Osteoblast (primary cell): ENCODE measurements around the gene MBD2. TPM values are rescaled to one million over a fixed set of nuclear protein-coding genes. Genes with fewer than 3 reads are reported as not detected.
"Not testable (repeated sequence)": the region's sequence is repeated elsewhere in the genome, so short reads cannot be mapped to it uniquely, and the experiment has no call there.

Experiments
- DNase-seq: peaks from one replicate; pipeline ENCODE4 v3.0.0; 2011; ENCODE audit warnings: low spot score, mixed read lengths; ENCODE audit not compliant: insufficient read length; ENCODE audit errors: missing footprints
- H2AFZ ChIP-seq: 2 replicates; pipeline ENCODE4 v1.6.0; 2011; ENCODE audit warnings: mild to moderate bottlenecking, low read length
- H3K27ac ChIP-seq: 2 replicates; pipeline ENCODE4 v1.5.1; 2011; ENCODE audit warnings: mild to moderate bottlenecking, low read depth, low read length, moderate library complexity
- H3K27me3 ChIP-seq: 2 replicates; pipeline ENCODE4 v1.6.0; 2012; ENCODE audit warnings: mild to moderate bottlenecking, control low read depth, inconsistent platforms, low read length, moderate library complexity; ENCODE audit not compliant: insufficient read depth
- H3K36me3 ChIP-seq: 2 replicates; pipeline ENCODE4 v1.5.1; 2011; ENCODE audit warnings: mild to moderate bottlenecking, low read length, control low read depth, moderate library complexity; ENCODE audit not compliant: insufficient read depth
- H3K4me1 ChIP-seq: 2 replicates; pipeline ENCODE4 v1.5.1; 2011; ENCODE audit warnings: mild to moderate bottlenecking, low read length, control low read depth, moderate library complexity; ENCODE audit not compliant: insufficient read depth
- H3K4me2 ChIP-seq: 2 replicates; pipeline ENCODE4 v1.6.0; 2011; ENCODE audit warnings: mild to moderate bottlenecking, low read length; ENCODE audit not compliant: insufficient read depth
- H3K4me3 ChIP-seq: fragments of 200-600 bp; sonication (generic); 3 replicates; pipeline ENCODE4 v1.5.1; 2012; ENCODE audit warnings: mild to moderate bottlenecking, low read length, inconsistent platforms; ENCODE audit not compliant: insufficient read depth
- H3K79me2 ChIP-seq: 2 replicates; pipeline ENCODE4 v1.6.0; 2012; ENCODE audit warnings: mild to moderate bottlenecking, low read length, control low read depth, inconsistent platforms; ENCODE audit not compliant: insufficient read depth
- H3K9me3 ChIP-seq: 2 replicates; pipeline ENCODE4 v1.5.1; 2011; ENCODE audit warnings: low read depth, low read length, control low read depth
- H4K20me1 ChIP-seq: 2 replicates; pipeline ENCODE4 v1.6.0; 2012; ENCODE audit warnings: mild to moderate bottlenecking, low read length, control low read depth; ENCODE audit not compliant: insufficient read depth
- total RNA-seq: library from RNA; depleted of rRNA; stranded (reverse); fragments of >200 nt; gene quantifications from 2 replicates; pipeline ENCODE4 v1.2.3, GENCODE V29; 2012
- TF ChIP-seq, protein P1 (sequence below): IDR thresholded peaks from 2 replicates; pipeline ENCODE4 v1.5.1; 2011; ENCODE audit warnings: mild to moderate bottlenecking, low read depth, low read length, moderate library complexity; ENCODE audit errors: extremely low read depth

Gene MBD2
- total RNA-seq, 1 donor, result 23.9 TPM

- H3K27ac ChIP-seq, result peak overlapping the region; percentile 78
- H2AFZ ChIP-seq, result no peak overlapping the region
- peak overlapping the region; percentile 76 for H3K4me2 ChIP-seq
- H3K9me3 ChIP-seq, result no peaks in the 10 kb centered on the region
- TF ChIP-seq, protein P1, sequence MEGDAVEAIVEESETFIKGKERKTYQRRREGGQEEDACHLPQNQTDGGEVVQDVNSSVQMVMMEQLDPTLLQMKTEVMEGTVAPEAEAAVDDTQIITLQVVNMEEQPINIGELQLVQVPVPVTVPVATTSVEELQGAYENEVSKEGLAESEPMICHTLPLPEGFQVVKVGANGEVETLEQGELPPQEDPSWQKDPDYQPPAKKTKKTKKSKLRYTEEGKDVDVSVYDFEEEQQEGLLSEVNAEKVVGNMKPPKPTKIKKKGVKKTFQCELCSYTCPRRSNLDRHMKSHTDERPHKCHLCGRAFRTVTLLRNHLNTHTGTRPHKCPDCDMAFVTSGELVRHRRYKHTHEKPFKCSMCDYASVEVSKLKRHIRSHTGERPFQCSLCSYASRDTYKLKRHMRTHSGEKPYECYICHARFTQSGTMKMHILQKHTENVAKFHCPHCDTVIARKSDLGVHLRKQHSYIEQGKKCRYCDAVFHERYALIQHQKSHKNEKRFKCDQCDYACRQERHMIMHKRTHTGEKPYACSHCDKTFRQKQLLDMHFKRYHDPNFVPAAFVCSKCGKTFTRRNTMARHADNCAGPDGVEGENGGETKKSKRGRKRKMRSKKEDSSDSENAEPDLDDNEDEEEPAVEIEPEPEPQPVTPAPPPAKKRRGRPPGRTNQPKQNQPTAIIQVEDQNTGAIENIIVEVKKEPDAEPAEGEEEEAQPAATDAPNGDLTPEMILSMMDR, result no peak
- H3K4me3 ChIP-seq, result no peak overlapping the region
- H3K4me1 ChIP-seq, result peaks cover 30% of the 10 kb centered on the region
- H3K27me3 ChIP-seq, result no peaks in the 10 kb centered on the region
- H3K79me2 ChIP-seq, result peaks cover 96% of the 10 kb centered on the region
- no peaks in the 10 kb centered on the region for H3K36me3 ChIP-seq
- DNase-seq, result no peak
- H4K20me1 ChIP-seq, result peaks cover 62% of the 10 kb centered on the region
Measured at GRCh38 chr18:54210463-54210862, 14.0 kb downstream of the MBD2 start.

DNA sequence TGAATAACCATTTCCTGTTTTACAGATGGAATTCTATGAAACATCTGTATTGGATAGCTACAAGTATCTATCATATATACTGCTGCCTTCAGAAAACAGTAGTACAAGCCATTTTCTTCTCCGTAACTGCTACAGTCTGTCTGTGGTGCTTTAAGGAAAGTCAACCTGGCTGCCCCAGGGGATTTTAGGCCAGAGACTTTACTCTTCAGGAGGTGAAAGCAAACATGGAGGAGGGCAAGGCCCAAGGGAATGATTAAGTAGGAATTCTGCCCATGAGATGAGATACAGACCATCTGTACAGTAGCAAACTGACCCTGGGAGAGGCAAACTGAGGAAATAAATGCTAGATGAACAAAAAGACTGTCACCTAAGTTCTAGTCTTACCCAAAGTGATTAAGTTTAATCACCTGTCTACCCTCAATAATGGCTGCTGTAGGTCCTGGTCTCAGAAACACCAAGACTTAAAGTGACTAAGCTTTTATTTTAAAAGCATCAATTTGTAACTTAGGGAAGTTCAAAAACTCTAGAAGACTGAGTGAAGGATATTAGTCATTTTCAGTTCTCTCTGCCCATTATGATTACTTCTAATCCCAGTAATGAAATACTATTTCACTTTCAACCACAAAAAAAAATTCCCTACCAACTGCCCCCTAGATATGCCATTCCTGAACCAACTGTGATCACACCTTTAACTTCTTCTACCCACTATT is 14.8 kb downstream of the MBD2 start:
- Histone ChIP-seq H3K4me2 (peak overlapping the region; percentile 76), H3K4me3 (peak overlapping the region; percentile 56), H2AFZ (peak overlapping the region; percentile 41), H3K27me3 (no peaks in the 10 kb centered on the region), H3K27ac (peak overlapping the region; percentile 78), H3K4me1 (peaks cover 30% of the 10 kb centered on the region), H3K79me2 (peaks cover 94% of the 10 kb centered on the region), H3K9me3 (no peaks in the 10 kb centered on the region), H3K36me3 (no peaks in the 10 kb centered on the region), H4K20me1 (peaks cover 61% of the 10 kb centered on the region)
- peak; percentile 66 for DNase-seq
- TF ChIP-seq, protein P1, result no peak

DNA sequence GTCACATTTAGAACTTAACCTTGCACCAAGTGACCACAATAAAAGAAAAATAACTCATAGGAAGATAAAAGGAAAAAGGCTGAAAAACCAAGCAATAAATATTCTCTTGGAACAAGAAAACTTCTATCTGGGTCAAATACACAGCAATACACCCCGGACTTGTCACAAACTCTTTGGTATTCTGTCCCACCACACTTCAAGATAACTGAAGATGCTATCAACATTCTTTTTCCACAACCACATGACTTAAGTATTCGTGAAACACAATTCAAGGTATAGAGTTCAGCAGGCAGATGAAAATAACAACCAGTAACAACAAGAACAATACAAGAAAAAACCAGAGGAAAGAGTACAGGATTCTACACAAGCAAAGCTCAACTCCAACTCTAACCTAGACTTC is 18.0 kb downstream of the MBD2 start:
- Histone ChIP-seq H3K27me3 (no peaks in the 10 kb centered on the region), H3K36me3 (peaks cover 20% of the 10 kb centered on the region), H2AFZ (no peak overlapping the region), H3K27ac (no peak overlapping the region), H3K79me2 (peaks cover 86% of the 10 kb centered on the region), H3K4me2 (no peak overlapping the region), H3K4me1 (peaks cover 30% of the 10 kb centered on the region), H4K20me1 (peaks cover 58% of the 10 kb centered on the region), H3K4me3 (no peak overlapping the region), H3K9me3 (no peaks in the 10 kb centered on the region)
- DNase-seq, result no peak
- TF ChIP-seq, protein P1, result no peak

DNA sequence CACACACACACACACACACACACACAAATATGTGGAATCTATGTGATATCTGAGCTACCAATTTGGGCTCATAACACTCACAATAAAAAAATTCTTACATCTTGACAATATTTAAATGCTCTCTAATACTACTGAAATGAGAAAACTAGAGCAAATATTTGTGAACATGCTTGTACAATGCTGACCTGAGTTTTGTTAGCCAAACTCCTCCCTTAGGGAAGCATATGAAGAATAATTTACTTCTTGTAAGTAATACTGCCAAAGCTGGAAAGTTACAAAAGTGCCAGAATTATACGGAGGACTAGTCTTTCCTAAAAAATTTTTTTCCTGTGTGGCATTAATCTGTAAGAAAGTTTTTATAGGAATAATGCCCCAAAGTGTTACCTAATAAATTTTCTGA is 18.5 kb downstream of the MBD2 start:
- Histone ChIP-seq H3K27ac (no peak overlapping the region), H2AFZ (no peak overlapping the region)

GRCh38 chr18:54205448-54205847 is 19.0 kb downstream of the MBD2 start:
- H3K27ac ChIP-seq, DNase-seq, H3K9me3 ChIP-seq, H3K4me2 ChIP-seq, H3K27me3 ChIP-seq, H2AFZ ChIP-seq, H3K4me3 ChIP-seq: not testable (repeated sequence)
- Histone ChIP-seq H3K4me1 (peaks cover 29% of the 10 kb centered on the region), H3K36me3 (peaks cover 20% of the 10 kb centered on the region), H4K20me1 (peaks cover 56% of the 10 kb centered on the region), H3K79me2 (peaks cover 84% of the 10 kb centered on the region)

More for the DNA sequence above, 18.5 kb downstream of the MBD2 start:
- Histone ChIP-seq H3K9me3 (no peaks in the 10 kb centered on the region), H4K20me1 (peaks cover 57% of the 10 kb centered on the region), H3K27me3 (no peaks in the 10 kb centered on the region), H3K4me2 (no peak overlapping the region), H3K79me2 (peaks cover 85% of the 10 kb centered on the region), H3K4me3 (no peak overlapping the region), H3K4me1 (peaks cover 30% of the 10 kb centered on the region), H3K36me3 (peaks cover 20% of the 10 kb centered on the region)
- no peak for DNase-seq
- TF ChIP-seq, protein P1, result no peak
